IMR-90 (cell line): ENCODE results near the gene ZNF503. TPM values are rescaled to one million over a fixed set of nuclear protein-coding genes. Genes with fewer than 3 reads are reported as not detected.

Experiments
- ATAC-seq: fragments of 200-7000 bp; cut with Tn5 transposase; 2 replicates; pipeline ENCODE4 v1.9.1; 2020; ENCODE audit warnings: low read depth, mild to moderate bottlenecking, moderate library complexity
- BruUV-seq: library from RNA; stranded (reverse); fragments of 400-500 nt; replicated peaks from 2 replicates; lab custom pipeline; 2021; lab: Mats Ljungman, UMichigan
- CTCF ChIA-PET: fragments of 300-600 bp; formaldehyde crosslinking; extraction: SDS; loops from one replicate; lab custom pipeline; 2021; ENCODE audit warnings: antibody characterized with exemption; lab: Yijun Ruan, JAX
- POLR2A ChIA-PET: fragments of 300-600 bp; sonication (Branson Sonifier 250); formaldehyde crosslinking; loops from one replicate; lab custom pipeline; 2022; ENCODE audit warnings: antibody characterized with exemption; ENCODE audit not compliant: unreplicated experiment; lab: Charles Lee
- DNase-seq: peaks from one replicate; pipeline ENCODE4 v3.0.0; 2013
- H2AFZ ChIP-seq: replicated peaks from 2 replicates; pipeline ENCODE3; 2013; ENCODE audit warnings: low read length, mild to moderate bottlenecking; ENCODE audit not compliant: poor library complexity
- H2AK5ac ChIP-seq: 2 replicates; pipeline ENCODE4 v1.6.1; 2013; ENCODE audit warnings: low read depth, low read length, inconsistent platforms
- H2AK9ac ChIP-seq: replicated peaks from 2 replicates; pipeline ENCODE3; 2013; ENCODE audit warnings: mild to moderate bottlenecking, low read depth, low read length, moderate library complexity; ENCODE audit not compliant: poor library complexity
- H2BK120ac ChIP-seq: 2 replicates; pipeline ENCODE4 v1.6.1; 2013; ENCODE audit warnings: low read depth, low read length, inconsistent platforms
- H2BK15ac ChIP-seq: 3 replicates; pipeline ENCODE4 v1.6.1; 2013; ENCODE audit warnings: low read depth, low read length, inconsistent platforms
- H2BK20ac ChIP-seq: 2 replicates; pipeline ENCODE4 v1.6.1; 2013; ENCODE audit warnings: low read depth, mild to moderate bottlenecking, inconsistent platforms, low read length, moderate library complexity
- H2BK5ac ChIP-seq: 2 replicates; pipeline ENCODE4 v1.6.1; 2013; ENCODE audit warnings: mild to moderate bottlenecking, low read depth, low read length, inconsistent platforms; ENCODE audit not compliant: poor library complexity, severe bottlenecking
- H3K14ac ChIP-seq: replicated peaks from 2 replicates; pipeline ENCODE4 v1.6.1; 2013; ENCODE audit warnings: low read depth, low read length, inconsistent platforms
- H3K18ac ChIP-seq: 2 replicates; pipeline ENCODE4 v1.6.1; 2013; ENCODE audit warnings: low read depth, low read length, control low read depth
- H3K23ac ChIP-seq: 2 replicates; pipeline ENCODE4 v1.6.1; 2013; ENCODE audit warnings: low read depth, low read length, inconsistent platforms
- H3K27ac ChIP-seq: 2 replicates; pipeline ENCODE4 v1.5.1; 2013; ENCODE audit warnings: mild to moderate bottlenecking, control low read depth, low read length; ENCODE audit not compliant: insufficient read depth
- H3K27me3 ChIP-seq: 2 replicates; pipeline ENCODE4 v1.6.1; 2013; ENCODE audit warnings: low read length; ENCODE audit not compliant: control insufficient read depth, insufficient read depth
- H3K36me3 ChIP-seq: 2 replicates; pipeline ENCODE4 v1.6.1; 2013; ENCODE audit warnings: low read length, mixed read lengths; ENCODE audit not compliant: control insufficient read depth, insufficient read depth
- H3K4ac ChIP-seq: 2 replicates; pipeline ENCODE4 v1.6.1; 2013; ENCODE audit warnings: low read depth, low read length, inconsistent platforms
- H3K4me1 ChIP-seq: 2 replicates; pipeline ENCODE4 v1.6.1; 2013; ENCODE audit warnings: low read length, mixed read lengths; ENCODE audit not compliant: control insufficient read depth, insufficient read depth
- H3K4me2 ChIP-seq: 2 replicates; pipeline ENCODE4 v1.6.1; 2013; ENCODE audit warnings: low read depth, mild to moderate bottlenecking, control low read depth, low read length, moderate library complexity
- H3K4me3 ChIP-seq: 2 replicates; pipeline ENCODE4 v1.5.1; 2013; ENCODE audit warnings: low read depth, mild to moderate bottlenecking, control low read depth, low read length, moderate library complexity; ENCODE audit not compliant: insufficient read depth
- H3K56ac ChIP-seq: 2 replicates; pipeline ENCODE4 v1.6.1; 2013; ENCODE audit warnings: low read length, inconsistent platforms; ENCODE audit not compliant: insufficient read depth; ENCODE audit errors: extremely low read depth
- H3K79me1 ChIP-seq, 2 experiments: 2 replicates each; pipeline ENCODE4 v1.6.1; 2013; ENCODE audit warnings: low read length in 2 of 2, inconsistent platforms in 1 of 2, low read depth in 1 of 2
- H3K9ac ChIP-seq: 2 replicates; pipeline ENCODE4 v1.6.1; 2013; ENCODE audit warnings: low read depth, low read length, control low read depth
- H3K9me1 ChIP-seq: 2 replicates; pipeline ENCODE4 v1.6.1; 2013; ENCODE audit warnings: low read length, inconsistent platforms; ENCODE audit not compliant: insufficient read depth
- H3K9me3 ChIP-seq: 2 replicates; pipeline ENCODE4 v1.6.1; 2013; ENCODE audit warnings: low read length; ENCODE audit not compliant: control insufficient read depth, insufficient read depth
- H4K20me1 ChIP-seq: 2 replicates; pipeline ENCODE4 v1.6.1; 2013; ENCODE audit warnings: low read length, inconsistent platforms; ENCODE audit not compliant: insufficient read depth
- H4K5ac ChIP-seq: 2 replicates; pipeline ENCODE4 v1.6.1; 2013; ENCODE audit warnings: mild to moderate bottlenecking, low read depth, low read length, control low read depth
- H4K8ac ChIP-seq, 2 experiments: 2 replicates each; pipeline ENCODE4 v1.6.1; 2013; ENCODE audit warnings: low read depth in 2 of 2, low read length in 2 of 2, control low read depth in 1 of 2, inconsistent platforms in 1 of 2
- H4K91ac ChIP-seq: 2 replicates; pipeline ENCODE4 v1.6.1; 2013; ENCODE audit warnings: low read depth, low read length, inconsistent platforms; ENCODE audit not compliant: insufficient read depth
- BHLHE40 ChIP-seq: fragments of 150-350 bp; IDR thresholded peaks from 2 replicates; pipeline ENCODE4 v1.6.1; 2016; ENCODE audit warnings: mild to moderate bottlenecking, low read depth, low read length
- CEBPB ChIP-seq: IDR thresholded peaks from 2 replicates; pipeline ENCODE4 v1.6.1; 2012; ENCODE audit warnings: low read depth, low read length, improper control_type of control experiment
- CHD1 ChIP-seq: IDR thresholded peaks from 2 replicates; pipeline ENCODE4 v1.6.1; 2012; ENCODE audit warnings: low read depth, low read length, improper control_type of control experiment
- CTCF ChIP-seq: conservative IDR thresholded peaks from 2 replicates; pipeline ENCODE4 v1.5.1; 2012; ENCODE audit warnings: mild to moderate bottlenecking, low read depth, low read length, improper control_type of control experiment
- NFE2L2 ChIP-seq: fragments of 150-350 bp; IDR thresholded peaks from 2 replicates; pipeline ENCODE4 v1.6.1; 2016; ENCODE audit warnings: low read depth, mild to moderate bottlenecking, low read length
- POLR2A ChIP-seq: IDR thresholded peaks from 2 replicates; pipeline ENCODE4 v1.6.1; 2012; ENCODE audit warnings: mild to moderate bottlenecking, low read depth, low read length
- RCOR1 ChIP-seq: IDR thresholded peaks from 2 replicates; pipeline ENCODE4 v1.6.1; 2012; ENCODE audit warnings: mild to moderate bottlenecking, low read length, improper control_type of control experiment; ENCODE audit not compliant: insufficient replicate concordance
- RFX5 ChIP-seq: IDR thresholded peaks from 2 replicates; pipeline ENCODE4 v1.8.0; 2012; ENCODE audit warnings: low read depth, mild to moderate bottlenecking, low read length, moderate library complexity
- USF2 ChIP-seq: fragments of 150-350 bp; IDR thresholded peaks from 2 replicates; pipeline ENCODE4 v1.6.1; 2017; ENCODE audit warnings: mild to moderate bottlenecking, antibody characterized with exemption, low read length, low read depth
- WGBS, 2 experiments: methylation state at CpG; one replicate each; pipeline versions ENCODE4 v1.1.5 to v1.1.7; 2013; ENCODE audit warnings: missing lambda C conversion rate in 2 of 2; ENCODE audit not compliant: insufficient read length in 1 of 2; ENCODE audit errors: extremely low coverage in 2 of 2; 5-methylcytosine and 5-hydroxymethylcytosine counted together
- dilution Hi-C: fragments of 300-500 bp; cut with HindIII; formaldehyde crosslinking; loops from one replicate; pipeline ENCODE4 v1.14.3; 2018; ENCODE audit warnings: low sequenced_read_pairs; ENCODE audit not compliant: unreplicated experiment
- in situ Hi-C: fragments of 300-500 bp; cut with MboI; formaldehyde crosslinking; loops from 3 replicates; pipeline ENCODE4 v1.14.3; 2019; ENCODE audit warnings: low sequenced_read_pairs, inconsistent platforms, mixed read lengths
- intact Hi-C: fragments of 100-400 bp; cut with micrococcal nuclease; formaldehyde crosslinking; loops from 2 replicates; pipeline ENCODE4 v1.10.0; 2022
- polyA plus RNA-seq, 3 experiments: library from polyadenylated mRNA; depleted of rRNA; stranded (reverse); fragments of >200 nt; gene quantifications; 2 replicates each; pipeline ENCODE4 v1.2.3, GENCODE V29; 2012; ENCODE audit warnings: low replicate concordance in 1 of 3
- total RNA-seq: library from RNA; depleted of rRNA; stranded (reverse); fragments of >200 nt; gene quantifications from 2 replicates; pipeline ENCODE4 v1.2.3, GENCODE V29; 2012

ZNF503 gene
- total and polyA plus RNA-seq, 2 of the 4 experiments (the other 2 are of a cell fraction), result 0.36 to 5.8 TPM

DNA sequence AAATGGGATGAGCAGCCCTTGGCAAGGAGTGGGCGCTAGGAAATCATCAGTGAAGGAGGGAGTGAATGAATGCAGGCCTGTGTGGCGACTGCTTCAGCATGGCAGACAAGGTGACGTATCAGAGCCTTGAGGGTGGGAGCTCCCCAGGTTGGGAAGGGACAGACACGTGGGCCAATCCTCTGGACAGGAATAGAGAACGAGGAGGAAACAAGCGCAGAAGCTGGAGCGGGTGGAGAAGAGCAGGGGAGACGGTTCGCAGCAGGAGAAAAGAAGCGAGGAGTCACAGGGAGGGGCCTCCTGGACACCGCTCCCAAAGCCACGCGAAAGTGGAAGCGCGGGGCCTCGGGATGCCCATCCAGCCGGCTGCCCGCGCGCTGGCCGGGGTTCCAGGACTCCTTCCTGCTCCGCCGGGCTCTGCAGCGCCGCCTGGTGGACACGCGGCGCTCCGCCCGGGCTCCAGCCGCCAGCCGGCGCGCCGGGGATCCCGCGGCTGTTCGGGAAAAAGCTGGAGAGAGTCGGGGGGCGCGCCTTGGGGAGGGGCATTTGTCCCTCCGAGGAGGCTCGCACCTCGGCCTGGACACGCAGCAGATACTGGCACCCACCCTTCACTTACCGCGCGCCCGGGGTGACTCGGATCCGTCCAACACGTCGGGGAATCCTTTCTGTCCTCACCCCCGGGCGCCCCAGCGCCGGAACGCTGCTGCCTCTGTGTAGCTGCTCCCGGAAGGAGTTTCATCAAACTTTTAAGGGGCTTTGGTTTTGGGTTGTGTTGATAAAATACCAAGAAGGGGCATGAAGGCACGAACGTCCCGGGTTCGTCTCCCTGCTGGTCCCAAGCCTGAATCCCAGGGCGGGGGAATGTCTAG is 6.3 kb downstream of the ZNF503 start (continued):
- TF ChIP-seq CEBPB (no peak), RFX5 (no peak), RCOR1 (peak; percentile 55)

DNA sequence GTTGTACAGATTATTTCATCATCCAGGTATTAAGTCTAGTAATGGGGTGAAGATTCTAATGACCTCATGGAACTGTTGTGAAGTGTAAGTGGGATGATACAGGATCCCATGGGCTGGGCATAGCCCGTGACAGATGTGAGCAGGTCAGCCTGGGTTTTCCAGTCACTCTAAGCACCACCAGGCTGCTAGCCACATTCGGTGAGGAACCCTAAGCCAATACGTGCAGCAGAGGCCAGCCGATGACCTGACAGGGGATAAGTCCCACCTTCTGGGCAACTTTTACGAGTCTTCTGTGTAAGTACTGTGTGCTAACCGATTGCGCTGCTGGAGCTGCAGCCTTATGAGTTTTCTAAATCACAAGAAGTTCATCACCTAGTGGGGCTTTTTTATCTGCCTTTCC is 7.3 kb downstream of the ZNF503 start:
- Histone ChIP-seq H3K4me3 (no peak overlapping the region), H4K8ac (no peak overlapping the region; a peak in 1 of 4 replicates), H3K23ac (no peak overlapping the region), H3K27me3 (no peaks in the 10 kb centered on the region), H3K27ac (peak overlapping the region; percentile 64; the same call in 1 of the 2 replicates), H4K91ac (peak overlapping the region; percentile 92), H3K4me2 (no peak overlapping the region), H4K5ac (peak overlapping the region; percentile 45; the same call in 1 of the 2 replicates), H2AK5ac (peak overlapping the region; percentile 59; the same call in 1 of the 2 replicates), H2AK9ac (no peak overlapping the region), H3K9me3 (no peaks in the 10 kb centered on the region), H2BK120ac (peak overlapping the region; percentile 56), H3K9me1 (peaks cover 5% of the 10 kb centered on the region; the same call in 1 of the 2 replicates), H2BK5ac (no peak overlapping the region), H3K4me1 (peaks cover 13% of the 10 kb centered on the region; the same call in 1 of the 2 replicates), H3K18ac (peak overlapping the region; percentile 48; the same call in 1 of the 2 replicates), H3K9ac (peak overlapping the region; percentile 64; the same call in 1 of the 2 replicates), H4K20me1 (peaks cover 2% of the 10 kb centered on the region; the same call in 1 of the 2 replicates), H3K56ac (no peak overlapping the region), H2AFZ (no peak overlapping the region), H3K79me1 (peaks cover 3 to 21% of the 10 kb centered on the region in 2 experiments), H3K36me3 (peaks cover 25% of the 10 kb centered on the region), H2BK15ac (peak overlapping the region; percentile 10; the same call in 2 of the 3 replicates), H2BK20ac (peak overlapping the region; percentile 86), H3K4ac (peak overlapping the region; percentile 75; the same call in 1 of the 2 replicates), H3K14ac (no peak overlapping the region)
- ChIA-PET POLR2A (no interaction called here), CTCF (no interaction called here)
- ATAC-seq, result no peak
- no peak for DNase-seq
- 95% methylated on average over 4 of the region's 7 CpGs; no CpG with 5 or more reads in 1 of the 2 experiments for WGBS, 2 experiments
- TF ChIP-seq USF2, result no peak
- TF ChIP-seq BHLHE40, result no peak
- TF ChIP-seq POLR2A, result no peak
- no peak for TF ChIP-seq CHD1
- TF ChIP-seq NFE2L2, result no peak
- TF ChIP-seq RFX5, result no peak
- TF ChIP-seq CTCF, result no peak
- no TSS peak for BruUV-seq
- intact Hi-C loops, result loop anchor here (2.0 kb wide), 1 partner anchor 157 kb away; no protein-coding TSS in a partner anchor
- dilution Hi-C loops, result no loop called here
- in situ Hi-C loops, result loop anchor here (10.0 kb wide), 1 partner anchor 99 kb away; no protein-coding TSS in a partner anchor
